IPS-11a (cell line): ENCODE measurements around the gene IBTK.
A peak's percentile ranks its signal among the peaks of the same experiment; 100 is the strongest.
"Not testable (repeated sequence)": the region's sequence is repeated elsewhere in the genome, so short reads cannot be mapped to it uniquely, and the experiment has no call there.

Source experiments
- H3K4me3 ChIP-seq: one replicate; pipeline ENCODE4 v1.5.1; 2013; ENCODE audit warnings: low read depth, low read length, control low read depth

Gene IBTK, protein sequence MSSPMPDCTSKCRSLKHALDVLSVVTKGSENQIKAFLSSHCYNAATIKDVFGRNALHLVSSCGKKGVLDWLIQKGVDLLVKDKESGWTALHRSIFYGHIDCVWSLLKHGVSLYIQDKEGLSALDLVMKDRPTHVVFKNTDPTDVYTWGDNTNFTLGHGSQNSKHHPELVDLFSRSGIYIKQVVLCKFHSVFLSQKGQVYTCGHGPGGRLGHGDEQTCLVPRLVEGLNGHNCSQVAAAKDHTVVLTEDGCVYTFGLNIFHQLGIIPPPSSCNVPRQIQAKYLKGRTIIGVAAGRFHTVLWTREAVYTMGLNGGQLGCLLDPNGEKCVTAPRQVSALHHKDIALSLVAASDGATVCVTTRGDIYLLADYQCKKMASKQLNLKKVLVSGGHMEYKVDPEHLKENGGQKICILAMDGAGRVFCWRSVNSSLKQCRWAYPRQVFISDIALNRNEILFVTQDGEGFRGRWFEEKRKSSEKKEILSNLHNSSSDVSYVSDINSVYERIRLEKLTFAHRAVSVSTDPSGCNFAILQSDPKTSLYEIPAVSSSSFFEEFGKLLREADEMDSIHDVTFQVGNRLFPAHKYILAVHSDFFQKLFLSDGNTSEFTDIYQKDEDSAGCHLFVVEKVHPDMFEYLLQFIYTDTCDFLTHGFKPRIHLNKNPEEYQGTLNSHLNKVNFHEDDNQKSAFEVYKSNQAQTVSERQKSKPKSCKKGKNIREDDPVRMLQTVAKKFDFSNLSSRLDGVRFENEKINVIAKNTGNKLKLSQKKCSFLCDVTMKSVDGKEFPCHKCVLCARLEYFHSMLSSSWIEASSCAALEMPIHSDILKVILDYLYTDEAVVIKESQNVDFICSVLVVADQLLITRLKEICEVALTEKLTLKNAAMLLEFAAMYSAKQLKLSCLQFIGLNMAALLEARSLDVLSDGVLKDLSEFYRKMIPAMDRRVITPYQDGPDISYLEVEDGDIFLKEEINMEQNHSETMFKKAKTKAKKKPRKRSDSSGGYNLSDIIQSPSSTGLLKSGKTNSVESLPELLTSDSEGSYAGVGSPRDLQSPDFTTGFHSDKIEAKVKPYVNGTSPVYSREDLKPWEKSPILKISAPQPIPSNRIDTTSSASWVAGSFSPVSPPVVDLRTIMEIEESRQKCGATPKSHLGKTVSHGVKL (N-terminal part only)

DNA sequence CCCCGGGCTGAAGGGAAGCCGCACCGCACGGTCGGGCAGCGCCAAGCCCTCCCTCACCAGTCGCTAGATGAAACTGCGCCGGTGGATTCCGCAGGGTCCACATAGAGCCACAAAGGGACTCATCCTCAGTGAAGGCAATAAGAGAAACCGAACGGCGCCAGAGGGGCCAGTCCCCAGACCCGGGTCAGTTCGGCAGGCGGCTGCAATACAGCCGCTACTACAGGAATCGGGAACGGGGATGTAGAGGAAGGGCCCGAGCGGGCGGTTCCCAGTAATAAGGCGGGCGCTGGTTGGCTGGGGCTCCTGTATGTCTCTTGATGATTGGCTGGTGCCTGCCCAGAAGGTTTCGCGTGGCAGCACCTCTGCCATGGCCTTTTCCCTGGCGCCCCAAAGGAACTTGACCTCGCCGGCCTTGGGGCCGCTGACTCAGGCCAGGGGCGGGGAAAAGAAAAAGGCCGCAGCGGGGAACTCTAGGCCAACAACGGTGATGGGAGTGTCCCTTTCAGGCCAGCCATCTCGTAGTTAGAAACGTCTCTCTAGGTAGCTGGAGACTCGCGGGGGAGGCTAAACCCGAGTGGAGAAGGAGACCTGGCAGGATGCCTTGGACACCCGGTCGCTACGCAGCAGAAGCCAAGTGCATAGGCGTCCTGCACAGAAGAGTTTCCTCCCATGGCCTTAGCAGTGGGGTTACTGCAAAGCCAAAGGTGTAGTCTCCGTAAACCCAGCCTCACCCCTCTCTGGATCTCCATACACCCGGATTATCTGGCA lies at the start of gene IBTK:
IBTK (minus strand) TSS at position 240 of the 768 bp plus-strand sequence. CDS start 7,258 bp downstream, outside the sequence.
- H3K4me3 ChIP-seq = peak within 1 kb of the TSS; percentile 80

DNA sequence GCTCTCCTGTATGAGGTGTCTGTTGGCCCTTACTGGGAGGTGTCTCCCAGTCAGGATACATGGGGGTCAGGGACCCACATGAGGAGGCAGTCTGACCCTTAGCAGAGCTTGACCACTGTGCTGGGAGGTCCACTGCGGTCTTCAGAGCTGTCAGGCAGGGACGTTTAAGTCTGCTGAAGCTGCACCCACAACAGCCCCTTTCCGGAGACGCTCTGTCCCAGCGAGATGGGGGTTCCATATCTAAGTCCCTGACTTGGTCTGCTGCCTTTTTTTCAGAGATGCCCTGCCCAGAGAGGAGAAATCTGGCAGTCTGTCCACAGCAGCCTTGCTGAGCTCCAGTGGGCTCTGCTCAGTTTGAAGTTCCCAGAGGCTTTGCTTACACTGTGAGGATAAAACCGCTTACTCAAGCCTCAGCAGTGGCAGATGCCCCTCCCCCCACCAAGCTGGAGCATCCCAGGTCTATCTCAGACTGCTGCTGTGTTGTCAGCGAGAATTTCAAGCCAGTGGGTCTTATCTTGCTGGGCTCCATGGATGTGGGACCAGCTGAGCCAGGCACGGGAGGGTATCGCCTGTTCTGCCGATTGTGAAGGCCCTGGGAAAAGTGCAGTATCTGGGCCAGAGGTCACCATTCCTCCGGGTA lies 36.3 kb upstream of the IBTK start:
- no peak overlapping the region for H3K4me3 ChIP-seq

DNA sequence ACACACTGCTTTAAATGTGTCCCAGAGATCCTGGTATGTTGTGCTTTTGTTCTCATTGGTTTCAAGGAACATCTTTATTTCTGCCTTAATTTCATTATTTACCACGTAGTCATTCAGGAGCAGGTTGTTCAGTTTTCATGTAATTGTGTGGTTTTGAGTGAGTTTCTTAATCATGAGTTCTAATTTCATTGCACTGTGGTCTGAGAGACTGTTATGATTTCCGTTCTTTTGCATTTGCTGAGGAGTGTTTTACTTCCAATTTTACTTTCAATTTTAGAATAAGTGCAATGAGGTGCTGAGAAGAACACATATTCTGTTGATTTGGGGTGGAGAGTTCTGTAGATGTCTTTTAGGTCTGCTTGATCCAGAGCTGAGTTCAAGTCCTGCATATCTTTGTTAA lies 34.0 kb upstream of the IBTK start:
- not testable (repeated sequence) for H3K4me3 ChIP-seq

DNA sequence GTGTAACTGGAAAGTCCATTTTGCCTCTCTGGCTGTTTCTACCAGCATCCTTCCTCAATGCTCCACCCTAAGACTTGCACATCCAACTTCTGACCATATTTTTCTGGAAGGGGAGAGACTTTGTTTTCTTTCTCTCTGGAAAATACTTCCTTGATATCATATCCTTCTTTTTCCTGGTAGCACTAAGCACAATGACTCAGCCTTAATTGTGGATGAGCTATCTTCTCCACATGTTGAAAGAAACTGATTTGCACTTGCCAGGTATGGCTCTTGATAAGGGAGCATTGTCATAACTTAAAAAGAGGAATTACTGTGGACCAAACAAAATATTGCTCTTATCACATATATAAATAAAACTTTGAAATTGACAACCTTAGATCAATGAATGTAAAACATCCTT lies 30.1 kb upstream of the IBTK start:
- H3K4me3 ChIP-seq = no peak overlapping the region

DNA sequence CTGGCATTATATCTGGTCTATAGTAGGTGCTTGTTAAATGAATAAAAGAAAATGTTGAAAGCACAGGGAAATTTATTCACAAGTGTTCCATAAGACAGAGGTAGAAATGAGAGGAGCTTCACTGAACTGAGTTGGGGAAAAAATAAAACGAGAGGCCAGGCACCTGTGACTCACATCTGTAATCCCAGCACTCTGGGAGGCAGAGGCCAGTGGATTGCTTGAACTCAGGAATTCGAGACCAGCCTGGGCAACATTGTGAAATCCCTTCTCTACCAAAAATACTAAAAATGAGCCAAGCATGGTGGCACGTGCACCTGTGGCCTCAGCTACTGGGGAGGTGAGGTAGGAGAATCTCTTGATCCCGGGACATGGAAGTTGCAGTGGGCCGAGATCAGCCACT lies 28.1 kb upstream of the IBTK start:
- H3K4me3 ChIP-seq = no peak overlapping the region

DNA sequence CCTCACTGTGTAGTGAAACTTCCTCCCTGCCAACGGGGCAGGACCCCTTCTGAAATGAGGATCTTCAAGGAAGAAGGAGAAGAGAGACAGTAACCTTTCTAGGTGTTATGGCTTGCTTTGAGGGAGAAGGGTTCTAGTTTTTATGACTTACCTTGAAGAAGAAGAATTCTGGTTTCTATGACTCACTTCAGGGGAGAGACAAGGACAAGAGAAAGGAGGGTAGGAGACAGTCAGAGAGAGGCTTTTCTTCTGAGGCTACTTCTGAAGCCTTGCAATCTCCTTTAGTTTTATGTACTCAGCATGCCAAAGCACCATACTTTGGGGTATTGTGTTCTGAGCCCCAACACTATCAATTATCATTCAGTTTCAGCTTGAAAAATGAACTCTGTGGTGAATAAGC lies 25.8 kb upstream of the IBTK start:
- no peak overlapping the region for H3K4me3 ChIP-seq

DNA sequence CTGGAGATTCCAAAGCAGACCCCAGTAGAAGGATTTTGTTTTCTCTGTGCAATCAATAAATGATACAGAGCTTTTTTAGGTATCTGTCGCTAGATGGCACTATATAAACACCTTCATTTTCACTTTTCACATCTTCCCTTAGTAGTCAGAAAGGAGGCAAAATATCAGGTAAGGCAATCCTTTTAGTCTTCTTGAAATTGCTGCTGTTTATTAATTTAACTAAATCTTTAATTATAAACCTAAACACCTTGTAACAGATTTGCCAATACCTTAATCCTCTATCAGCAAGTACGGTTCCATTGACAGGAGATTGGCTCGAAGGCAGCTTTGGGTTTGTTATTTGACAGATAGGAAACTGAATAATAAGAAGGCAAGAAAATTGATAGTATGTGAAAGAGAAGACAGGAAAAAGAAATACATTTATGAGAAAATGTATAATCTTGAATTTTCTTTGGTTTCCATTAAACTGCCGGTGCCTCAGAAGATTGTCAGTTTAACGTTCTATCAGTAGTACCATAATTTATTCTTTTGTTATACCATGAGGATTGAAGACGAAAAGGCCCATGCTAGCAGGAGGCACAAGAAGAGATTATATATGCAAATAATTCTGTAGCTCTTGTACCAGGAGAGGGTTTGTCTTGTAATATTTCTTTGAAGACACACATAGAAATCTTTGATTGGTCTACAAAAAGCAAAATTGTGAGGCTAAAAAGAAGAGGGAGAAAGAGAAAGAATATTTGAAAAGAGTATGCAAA lies 23.5 kb upstream of the IBTK start:
- no peak overlapping the region for H3K4me3 ChIP-seq

DNA sequence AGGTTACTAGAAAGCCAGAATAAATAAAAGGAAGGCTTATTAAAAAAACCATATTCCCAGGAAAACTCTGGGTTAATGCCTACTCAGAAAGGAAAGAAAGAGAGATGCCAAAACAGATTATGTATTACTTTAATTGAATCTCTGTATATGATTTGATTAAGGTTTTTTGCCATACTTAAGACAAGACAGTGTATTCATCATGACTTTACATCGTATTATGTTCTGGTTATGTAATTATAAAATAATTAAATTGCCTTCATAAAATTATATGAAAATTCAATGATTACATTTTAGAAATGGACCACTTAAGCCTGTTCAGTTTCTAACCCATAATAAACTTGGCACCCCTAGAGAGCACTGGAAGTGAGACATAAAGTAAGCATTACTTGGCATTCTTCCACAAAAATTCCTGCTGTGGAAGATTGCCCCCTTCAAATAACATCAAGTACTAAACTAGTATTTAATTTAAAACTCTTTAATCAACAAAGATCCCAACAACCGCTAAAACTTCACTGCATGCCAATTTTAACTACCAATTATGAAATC lies 20.8 kb upstream of the IBTK start:
- no peak overlapping the region for H3K4me3 ChIP-seq

DNA sequence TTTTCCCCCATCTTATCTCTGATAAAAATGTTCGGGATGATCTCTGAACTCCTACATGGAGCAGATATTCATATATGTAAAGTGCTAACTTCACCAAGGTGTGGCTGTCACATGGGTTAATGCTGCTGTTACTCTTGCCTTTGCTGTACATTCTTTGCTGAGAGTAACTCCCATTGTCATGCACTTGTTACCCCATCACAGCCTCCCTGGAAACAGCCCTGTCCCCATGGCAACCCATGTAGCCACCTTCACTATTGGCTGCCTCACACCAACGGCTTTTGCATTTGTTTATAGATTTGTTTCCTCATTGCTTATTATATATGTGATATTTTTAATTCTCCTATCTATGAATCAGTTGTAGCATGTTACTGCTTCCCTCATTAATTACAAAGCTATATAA lies 17.3 kb upstream of the IBTK start:
- H3K4me3 ChIP-seq = no peak overlapping the region

DNA sequence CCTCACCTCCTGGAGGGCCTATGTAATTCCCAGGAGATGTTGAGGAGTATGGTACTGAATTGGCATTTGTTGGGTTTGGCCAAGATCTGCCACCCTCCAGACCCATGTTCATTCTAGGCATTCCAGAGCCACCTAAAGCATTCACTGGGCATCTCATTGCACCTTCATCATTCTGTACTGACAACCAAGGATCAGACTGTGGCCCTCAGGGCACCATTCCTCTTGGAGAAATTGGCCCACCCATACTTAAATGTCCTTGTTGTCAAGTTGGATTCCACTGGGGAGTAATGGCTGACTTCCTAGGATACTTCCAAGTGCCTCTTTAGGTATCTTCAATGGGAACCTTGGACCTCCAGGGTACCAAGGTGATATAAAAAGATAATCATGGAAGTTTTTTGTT lies 16.8 kb upstream of the IBTK start:
- no peak overlapping the region for H3K4me3 ChIP-seq

DNA sequence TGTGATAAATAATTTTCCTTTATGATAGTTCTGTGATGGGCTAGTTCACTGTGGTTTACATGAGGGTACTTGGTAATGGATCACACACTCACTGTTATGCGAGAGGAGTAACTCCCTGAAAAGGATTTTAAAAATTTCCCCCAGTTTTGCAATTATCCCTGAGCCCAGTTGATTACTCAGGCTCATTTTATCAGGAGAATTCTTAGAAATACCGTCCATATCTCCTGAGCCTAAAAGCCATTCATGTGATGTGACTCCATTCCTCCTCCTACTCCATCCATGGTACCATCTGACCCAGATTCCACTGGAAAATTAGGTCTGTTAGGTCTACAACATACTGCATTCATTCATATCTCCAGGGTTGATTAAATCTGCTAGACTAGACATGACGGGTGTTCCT lies 16.4 kb upstream of the IBTK start:
- H3K4me3 ChIP-seq = no peak overlapping the region

DNA sequence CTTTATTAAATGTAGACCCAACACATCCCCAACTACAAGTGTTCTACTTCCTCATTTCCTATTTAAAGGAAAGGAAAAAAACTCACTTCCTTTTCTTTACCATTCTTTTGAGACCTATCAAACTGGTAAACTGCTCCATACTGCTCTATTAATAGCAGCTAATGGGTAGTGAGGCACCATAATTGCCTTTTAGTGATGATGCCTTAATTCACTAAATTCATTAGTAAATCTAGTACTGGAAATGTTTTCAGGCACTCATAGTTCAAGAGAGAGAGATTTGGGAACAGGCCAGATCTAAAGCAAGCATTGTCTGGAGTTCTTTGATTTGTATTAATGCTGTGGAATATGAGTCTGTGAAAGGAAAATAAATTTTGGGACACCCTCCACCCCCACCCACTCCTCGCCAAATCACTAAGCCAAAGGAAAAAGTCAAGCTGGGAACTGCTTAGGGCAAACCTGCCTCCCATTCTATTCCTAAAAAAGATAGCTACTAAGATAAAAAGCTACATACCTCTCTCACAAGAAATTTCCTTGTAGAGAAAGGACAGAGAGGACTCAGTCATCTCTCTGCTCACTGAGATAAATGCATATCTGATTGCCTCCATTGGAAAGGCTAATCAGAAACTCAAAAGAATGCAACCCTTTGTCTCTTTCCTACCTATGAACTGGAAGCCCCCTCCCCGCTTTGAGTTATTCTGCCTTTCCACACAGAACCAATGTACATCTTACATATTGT lies 13.6 kb upstream of the IBTK start:
- no peak overlapping the region for H3K4me3 ChIP-seq

DNA sequence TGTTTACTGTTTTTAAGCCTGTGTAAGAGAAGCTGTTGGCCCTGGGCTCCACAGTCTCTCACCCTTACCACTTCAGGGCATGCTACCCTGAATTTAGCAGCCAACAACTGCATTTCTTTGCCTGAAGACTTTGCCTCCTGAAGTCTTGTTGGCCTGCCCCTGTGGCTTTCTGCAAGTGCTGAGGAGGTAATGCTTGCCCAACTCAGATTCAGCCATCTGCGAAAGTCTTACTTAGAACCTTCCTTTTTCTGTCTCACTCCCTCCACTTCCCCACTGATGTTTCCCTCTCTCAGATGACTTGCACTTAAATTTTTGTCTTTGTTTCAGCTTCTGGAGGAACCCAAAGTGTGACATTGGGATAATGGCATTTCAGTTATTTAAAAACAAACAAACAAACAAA lies 11.8 kb upstream of the IBTK start:
- no peak overlapping the region for H3K4me3 ChIP-seq

DNA sequence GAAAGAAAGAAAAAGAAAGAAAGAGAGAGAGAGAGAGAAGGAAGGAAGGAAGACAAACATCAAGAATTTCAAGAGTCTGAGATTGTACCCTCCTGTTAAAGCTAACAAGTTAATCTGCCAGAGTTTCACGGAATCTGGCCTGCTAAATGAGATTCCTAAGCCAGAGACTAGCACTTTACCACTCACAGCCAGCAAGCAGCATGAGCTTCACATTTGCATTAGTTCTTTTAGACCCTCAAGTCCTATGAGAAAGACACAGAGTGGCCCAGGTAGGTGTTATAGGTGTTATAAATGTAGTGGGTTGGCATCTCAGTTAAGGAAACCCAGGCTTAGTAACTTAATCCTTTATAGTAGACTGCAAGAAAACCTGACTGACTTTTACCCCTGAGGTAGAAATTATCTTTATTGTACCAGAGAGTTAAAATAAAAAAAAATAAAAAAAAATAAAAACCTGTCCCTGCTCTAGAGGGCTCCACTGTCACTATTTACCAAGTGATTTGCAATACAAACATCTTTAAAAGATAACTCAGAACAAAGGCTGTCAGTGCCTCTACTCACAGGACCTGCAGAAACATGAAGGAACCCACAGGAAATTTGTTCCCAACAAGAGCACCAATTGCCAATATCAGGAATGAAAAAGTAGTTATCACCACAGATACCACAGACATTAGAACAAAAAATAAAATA lies 9.7 kb upstream of the IBTK start:
- H3K4me3 ChIP-seq = no peak overlapping the region

DNA sequence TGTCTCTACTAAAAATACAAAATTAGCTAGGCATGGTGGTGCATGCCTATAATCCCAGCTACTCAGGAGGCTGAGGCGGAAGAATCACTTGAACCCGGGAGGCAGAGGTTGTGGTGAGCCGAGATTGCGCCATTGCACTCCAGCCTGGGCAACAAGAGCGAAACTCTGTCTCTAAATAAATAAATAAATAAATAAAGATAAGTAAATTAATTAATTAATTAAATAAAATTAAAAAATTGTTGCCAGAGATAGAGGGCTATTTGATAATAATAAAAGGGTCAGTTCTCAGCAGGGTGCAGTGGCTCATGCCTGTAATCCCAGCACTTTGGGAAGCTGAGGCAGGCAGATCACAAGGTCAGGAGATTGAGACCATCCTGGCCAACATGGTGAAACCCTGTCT lies 7.2 kb upstream of the IBTK start:
- not testable (repeated sequence) for H3K4me3 ChIP-seq

DNA sequence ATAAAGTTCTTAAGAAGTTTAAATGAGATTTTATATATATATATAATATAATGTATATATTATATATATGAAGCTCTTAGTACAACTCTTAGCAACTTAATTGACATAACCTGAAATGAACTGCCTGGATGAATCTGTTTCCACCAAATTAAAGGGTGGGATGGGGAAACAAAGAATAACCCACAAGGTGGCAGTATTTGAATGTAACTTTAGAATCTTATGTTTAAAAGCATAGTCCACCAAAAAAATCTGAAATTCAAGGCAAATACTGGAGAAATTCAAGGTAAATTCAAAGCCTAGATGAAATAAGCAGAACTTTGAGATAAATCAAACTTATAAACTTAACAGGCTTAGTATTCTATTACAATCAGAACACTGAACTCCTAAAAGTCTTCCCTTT lies 4.4 kb upstream of the IBTK start:
- no peak overlapping the region for H3K4me3 ChIP-seq

DNA sequence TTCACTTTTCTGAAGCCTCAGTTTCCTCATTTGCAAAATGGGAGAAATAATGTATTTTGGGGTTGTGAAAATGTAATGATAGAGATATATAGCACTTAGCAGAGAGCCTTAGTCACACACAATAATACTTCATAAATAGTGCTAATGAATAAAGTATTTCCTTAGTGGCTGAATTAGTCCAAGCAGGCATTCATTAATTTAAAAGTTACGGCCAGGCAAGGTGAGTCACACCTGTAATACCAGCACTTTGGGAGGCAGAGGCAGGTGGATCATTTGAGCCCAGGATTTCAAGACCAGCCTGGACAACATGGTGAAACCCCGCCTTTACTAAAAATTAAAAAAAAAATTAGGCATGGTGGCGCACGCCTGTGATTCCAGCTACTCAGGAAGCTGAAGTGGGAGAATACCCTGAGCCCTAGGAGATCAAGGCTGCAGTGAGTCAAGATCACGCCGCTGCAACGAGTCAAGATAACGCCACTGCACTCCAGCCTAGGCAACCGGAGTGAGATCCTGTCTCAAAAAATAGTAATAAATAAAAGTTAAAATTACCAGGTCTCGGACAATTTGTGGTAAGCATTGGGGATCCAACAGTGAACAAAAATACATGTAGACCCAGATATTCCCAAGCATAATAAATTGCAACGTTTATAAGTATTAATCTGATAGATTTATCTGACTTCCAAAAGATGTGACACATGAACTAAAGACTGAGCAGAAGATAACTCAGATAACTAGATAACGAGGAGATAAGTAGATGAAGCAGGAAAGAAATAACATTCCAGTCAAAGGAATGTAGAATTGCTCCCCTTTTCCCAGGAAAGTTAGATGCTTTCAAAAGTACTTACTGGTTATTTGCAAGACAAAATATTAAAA lies 2.1 kb upstream of the IBTK start:
- H3K4me3 ChIP-seq = no peak overlapping the region
